ENCODE measurements around the gene PAGE5. TPM values are rescaled to one million over a fixed set of nuclear protein-coding genes. Genes with fewer than 3 reads are reported as not detected.

Gene PAGE5
- total RNA-seq, 6 donors from 2014 or later = 0.43 TPM; not detected in 5

DNA sequence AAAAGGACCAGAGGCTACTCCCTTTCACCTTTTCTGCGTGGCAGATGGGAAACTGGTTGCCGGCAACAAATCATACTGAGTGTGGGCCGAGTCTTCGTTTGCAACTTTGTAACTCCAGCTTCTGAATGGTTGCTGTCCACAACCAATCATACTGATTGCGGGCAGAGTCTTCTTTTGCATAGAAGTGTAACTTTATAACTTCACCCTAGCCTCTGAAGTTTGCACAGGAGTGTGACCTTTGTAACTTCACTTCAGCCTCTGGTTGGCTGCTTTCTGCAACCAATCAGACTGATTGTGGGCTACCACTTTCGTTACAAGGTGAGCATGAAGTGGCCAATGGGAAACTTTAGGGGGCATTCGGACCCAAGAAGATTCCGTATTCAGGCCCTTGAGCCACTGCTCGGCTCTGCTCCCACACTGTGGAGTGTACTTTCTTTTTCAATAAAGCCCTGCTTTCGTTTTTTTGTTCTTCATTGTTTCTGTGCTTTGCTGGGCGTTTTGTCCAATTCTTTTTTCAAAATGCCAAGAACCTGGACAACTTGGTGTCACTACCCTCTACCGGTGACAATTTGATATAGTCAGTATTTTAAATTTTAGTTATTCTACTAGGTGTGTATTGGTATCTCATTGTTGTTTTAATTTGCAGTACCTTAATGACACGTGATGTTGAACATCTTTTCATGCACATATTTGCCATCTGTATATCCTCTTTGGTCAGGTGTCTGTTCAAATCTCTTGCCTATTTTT, 9.0 kb upstream of the PAGE5 start:
- Histone ChIP-seq H3K27me3 (no peaks in the 10 kb centered on the region), H3K4me3 (no peak overlapping the region), H3K9me3 (no peaks in the 10 kb centered on the region), H3K36me3 (no peaks in the 10 kb centered on the region), H3K4me1 (no peaks in the 10 kb centered on the region), H3K27ac (no peak overlapping the region)
- TF ChIP-seq EP300 (IDR thresholded peaks at IDR 0.05) = no peak
- TF ChIP-seq, protein P1, sequence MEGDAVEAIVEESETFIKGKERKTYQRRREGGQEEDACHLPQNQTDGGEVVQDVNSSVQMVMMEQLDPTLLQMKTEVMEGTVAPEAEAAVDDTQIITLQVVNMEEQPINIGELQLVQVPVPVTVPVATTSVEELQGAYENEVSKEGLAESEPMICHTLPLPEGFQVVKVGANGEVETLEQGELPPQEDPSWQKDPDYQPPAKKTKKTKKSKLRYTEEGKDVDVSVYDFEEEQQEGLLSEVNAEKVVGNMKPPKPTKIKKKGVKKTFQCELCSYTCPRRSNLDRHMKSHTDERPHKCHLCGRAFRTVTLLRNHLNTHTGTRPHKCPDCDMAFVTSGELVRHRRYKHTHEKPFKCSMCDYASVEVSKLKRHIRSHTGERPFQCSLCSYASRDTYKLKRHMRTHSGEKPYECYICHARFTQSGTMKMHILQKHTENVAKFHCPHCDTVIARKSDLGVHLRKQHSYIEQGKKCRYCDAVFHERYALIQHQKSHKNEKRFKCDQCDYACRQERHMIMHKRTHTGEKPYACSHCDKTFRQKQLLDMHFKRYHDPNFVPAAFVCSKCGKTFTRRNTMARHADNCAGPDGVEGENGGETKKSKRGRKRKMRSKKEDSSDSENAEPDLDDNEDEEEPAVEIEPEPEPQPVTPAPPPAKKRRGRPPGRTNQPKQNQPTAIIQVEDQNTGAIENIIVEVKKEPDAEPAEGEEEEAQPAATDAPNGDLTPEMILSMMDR (IDR thresholded peaks at IDR 0.05) = no peak
- no peak for TF ChIP-seq POLR2AphosphoS5 (IDR thresholded peaks at IDR 0.05)
- TF ChIP-seq POLR2A (IDR thresholded peaks at IDR 0.05) = no peak
- 76 to 79% methylated on average over 9 to 13 of the region's 13 CpGs for WGBS, 2 donors
- DNase-seq (no peak), ATAC-seq (ENCODE audit: low FRiP score in 2 of 2) (no peak)

DNA sequence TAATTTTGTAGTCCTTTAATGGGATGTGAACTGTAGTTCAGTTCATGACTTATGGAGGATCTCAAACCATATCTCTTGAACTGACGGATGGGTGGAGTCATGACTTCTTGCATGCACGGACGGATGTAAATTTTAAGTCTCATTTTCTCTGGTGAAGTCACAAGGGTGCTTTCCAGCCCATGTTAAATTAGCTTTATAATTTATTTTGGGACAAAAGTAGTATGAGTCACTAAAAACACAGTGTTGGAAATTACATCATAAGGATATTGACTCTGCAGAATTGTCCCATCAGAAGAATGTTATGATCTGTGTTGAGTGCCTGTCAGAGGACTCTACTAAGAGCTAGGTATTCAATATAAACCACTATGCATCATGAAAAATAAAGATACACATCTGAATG, 6.8 kb upstream of the PAGE5 start:
- 73 to 74% methylated on average over 3 of the region's 3 CpGs for WGBS, 2 donors
- Histone ChIP-seq H3K27ac (no peak overlapping the region), H3K4me1 (no peaks in the 10 kb centered on the region), H3K9me3 (no peaks in the 10 kb centered on the region), H3K27me3 (no peaks in the 10 kb centered on the region), H3K4me3 (no peak overlapping the region), H3K36me3 (no peaks in the 10 kb centered on the region)
- ATAC-seq (ENCODE audit: low FRiP score in 2 of 2) = no peak
- no peak for TF ChIP-seq POLR2AphosphoS5 (IDR thresholded peaks at IDR 0.05)
- TF ChIP-seq EP300 (IDR thresholded peaks at IDR 0.05) = no peak
- TF ChIP-seq, protein P1 (IDR thresholded peaks at IDR 0.05) = no peak
- no peak for TF ChIP-seq POLR2A (IDR thresholded peaks at IDR 0.05)
- no peak for DNase-seq

DNA sequence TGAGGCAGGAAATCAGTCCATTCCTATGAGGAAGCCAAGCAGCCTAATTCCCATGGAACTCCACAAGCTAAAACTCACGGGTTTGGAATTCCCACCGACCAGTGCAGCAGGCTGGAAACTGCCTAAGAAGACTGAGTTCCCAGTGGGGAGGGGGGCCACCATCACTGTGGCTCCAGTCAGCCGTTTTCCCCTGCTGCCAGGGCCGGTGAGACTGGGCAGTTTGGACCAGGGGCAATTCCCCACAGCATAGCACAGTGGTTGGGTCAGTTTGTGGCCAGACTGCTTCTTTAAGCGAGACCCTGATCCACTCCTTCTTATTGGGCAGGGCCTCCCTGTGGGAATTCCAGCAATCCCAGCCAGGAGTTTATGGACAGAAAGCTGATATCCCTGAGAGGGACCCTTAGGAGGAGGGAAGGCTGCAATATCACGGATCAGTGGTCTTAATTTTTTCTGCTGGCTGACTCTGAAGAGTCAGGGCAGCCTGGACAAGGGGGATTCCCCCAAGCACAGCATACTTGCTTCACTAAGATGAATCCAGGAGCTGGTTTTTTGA, 20.7 kb downstream of the PAGE5 start:
- TF ChIP-seq, protein P1 (IDR thresholded peaks at IDR 0.05) = no peak
- Histone ChIP-seq H3K36me3 (no peaks in the 10 kb centered on the region), H3K9me3 (peaks cover 0 to 3% (median 0%) of the 10 kb centered on the region in 4 donors), H3K4me1 (no peaks in the 10 kb centered on the region), H3K4me3 (no peak overlapping the region), H3K27me3 (no peaks in the 10 kb centered on the region), H3K27ac (no peak overlapping the region)
- WGBS, 2 donors = 50 to 73% methylated on average over 1 to 6 of the region's 6 CpGs
- ATAC-seq (ENCODE audit: low FRiP score in 2 of 2) = no peak
- DNase-seq = no peak

DNA sequence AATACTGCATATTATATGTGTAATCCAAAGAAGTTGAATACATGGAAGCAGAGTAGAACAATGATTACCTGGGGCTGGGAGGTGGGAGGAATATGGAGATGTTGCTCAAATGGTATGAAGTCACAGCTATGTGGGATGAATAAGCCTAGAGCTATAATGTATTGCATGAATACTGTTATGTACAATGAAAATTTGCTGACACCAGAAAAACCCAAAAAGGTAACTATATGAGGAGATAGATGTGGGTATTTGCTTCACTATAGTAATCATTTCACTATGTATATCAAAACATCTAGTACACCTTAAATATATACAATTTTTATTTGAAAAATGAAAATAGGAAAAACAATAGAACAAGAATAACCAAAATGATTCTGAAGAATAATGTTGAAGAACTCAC, 33.4 kb downstream of the PAGE5 start:
- peaks cover 0 to 2% (median 0%) of the 10 kb centered on the region in 4 donors for H3K9me3 ChIP-seq
- no peaks in the 10 kb centered on the region for H3K27me3 ChIP-seq
- ATAC-seq (ENCODE audit: low FRiP score in 2 of 2) (no peak), DNase-seq (no peak)
- H3K4me3 ChIP-seq = no peak overlapping the region
- no peaks in the 10 kb centered on the region for H3K4me1 ChIP-seq
- no peak overlapping the region for H3K27ac ChIP-seq
- H3K36me3 ChIP-seq = no peaks in the 10 kb centered on the region
- TF ChIP-seq POLR2AphosphoS5 (IDR thresholded peaks at IDR 0.05) (no peak), EP300 (IDR thresholded peaks at IDR 0.05) (no peak), POLR2A (IDR thresholded peaks at IDR 0.05) (no peak)
- TF ChIP-seq, protein P1 (IDR thresholded peaks at IDR 0.05) = no peak

DNA sequence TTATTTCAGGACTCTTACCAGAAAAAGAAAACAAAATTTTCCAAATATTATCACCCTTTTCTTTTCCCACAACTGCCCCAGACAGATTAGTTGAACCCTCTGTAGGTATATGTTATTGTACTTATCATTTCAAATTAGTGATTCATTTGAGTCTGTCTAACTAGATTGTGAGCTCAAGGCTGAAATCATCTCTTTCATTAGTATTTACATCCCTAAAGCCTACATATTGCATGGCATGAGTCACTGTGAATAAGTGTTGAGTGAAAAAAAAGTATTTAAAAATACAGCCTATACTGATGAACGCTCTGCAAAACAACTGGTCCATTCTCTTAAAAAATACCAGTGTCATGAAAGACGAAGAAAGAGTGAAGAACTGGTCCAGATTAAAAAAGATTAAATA, 40.7 kb downstream of the PAGE5 start:
- 79 to 93% methylated on average over 2 of the region's 2 CpGs for WGBS, 2 donors
- TF ChIP-seq, protein P1 (IDR thresholded peaks at IDR 0.05) = no peak
- no peak for TF ChIP-seq POLR2AphosphoS5 (IDR thresholded peaks at IDR 0.05)
- TF ChIP-seq EP300 (IDR thresholded peaks at IDR 0.05) = no peak
- no peak for TF ChIP-seq POLR2A (IDR thresholded peaks at IDR 0.05)

More for the DNA sequence above, 40.7 kb downstream of the PAGE5 start:
- no peaks in the 10 kb centered on the region for H3K4me1 ChIP-seq
- no peaks in the 10 kb centered on the region for H3K9me3 ChIP-seq
- H3K4me3 ChIP-seq = no peak overlapping the region
- DNase-seq (no peak), ATAC-seq (ENCODE audit: low FRiP score in 2 of 2) (no peak)
- no peaks in the 10 kb centered on the region for H3K27me3 ChIP-seq
- no peak overlapping the region for H3K27ac ChIP-seq
- H3K36me3 ChIP-seq = no peaks in the 10 kb centered on the region

Measured in upper lobe of left lung (tissue), 6 donors.